Activated CD8-positive, alpha-beta memory T cell treated with anti-CD3 and anti-CD28 coated beads, Interleukin-2, amount 50 U/mL, for 48 hours (primary cell): ENCODE data around the gene DOHH.
"Not testable (repeated sequence)": the region's sequence is repeated elsewhere in the genome, so short reads cannot be mapped to it uniquely, and the experiment has no call there.

Experiments used
- DNase-seq: peaks from one replicate; pipeline ENCODE4 v3.0.0-alpha.2; 2020

The DOHH gene

DNA sequence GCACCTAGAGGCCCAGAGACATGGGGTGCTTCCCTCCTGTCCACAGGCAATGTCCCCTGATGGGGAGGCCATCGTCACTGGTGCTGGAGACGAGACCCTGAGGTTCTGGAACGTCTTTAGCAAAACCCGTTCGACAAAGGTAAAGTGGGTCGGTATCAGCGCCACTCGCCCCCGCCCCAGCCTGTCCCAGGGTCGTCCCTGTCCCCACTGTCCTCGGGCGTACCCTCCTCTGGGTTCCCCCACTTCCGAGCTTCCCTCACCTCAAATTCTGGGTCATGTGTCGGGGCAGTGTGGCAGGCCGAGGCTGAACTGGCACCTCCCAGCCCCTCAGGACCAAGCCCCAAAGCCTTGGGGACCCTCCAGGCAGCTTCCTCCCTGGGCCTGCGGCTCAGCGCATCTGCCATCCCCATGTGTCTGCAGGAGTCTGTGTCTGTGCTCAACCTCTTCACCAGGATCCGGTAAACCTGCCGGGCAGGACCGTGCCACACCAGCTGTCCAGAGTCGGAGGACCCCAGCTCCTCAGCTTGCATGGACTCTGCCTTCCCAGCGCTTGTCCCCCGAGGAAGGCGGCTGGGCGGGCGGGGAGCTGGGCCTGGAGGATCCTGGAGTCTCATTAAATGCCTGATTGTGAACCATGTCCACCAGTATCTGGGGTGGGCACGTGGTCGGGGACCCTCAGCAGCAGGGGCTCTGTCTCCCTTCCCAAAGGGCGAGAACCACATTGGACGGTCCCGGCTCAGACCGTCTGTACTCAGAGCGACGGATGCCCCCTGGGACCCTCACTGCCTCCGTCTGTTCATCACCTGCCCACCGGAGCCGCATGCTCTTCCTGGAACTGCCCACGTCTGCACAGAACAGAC is 34.1 kb upstream of the DOHH start:
- DNase-seq, result no peak

DNA sequence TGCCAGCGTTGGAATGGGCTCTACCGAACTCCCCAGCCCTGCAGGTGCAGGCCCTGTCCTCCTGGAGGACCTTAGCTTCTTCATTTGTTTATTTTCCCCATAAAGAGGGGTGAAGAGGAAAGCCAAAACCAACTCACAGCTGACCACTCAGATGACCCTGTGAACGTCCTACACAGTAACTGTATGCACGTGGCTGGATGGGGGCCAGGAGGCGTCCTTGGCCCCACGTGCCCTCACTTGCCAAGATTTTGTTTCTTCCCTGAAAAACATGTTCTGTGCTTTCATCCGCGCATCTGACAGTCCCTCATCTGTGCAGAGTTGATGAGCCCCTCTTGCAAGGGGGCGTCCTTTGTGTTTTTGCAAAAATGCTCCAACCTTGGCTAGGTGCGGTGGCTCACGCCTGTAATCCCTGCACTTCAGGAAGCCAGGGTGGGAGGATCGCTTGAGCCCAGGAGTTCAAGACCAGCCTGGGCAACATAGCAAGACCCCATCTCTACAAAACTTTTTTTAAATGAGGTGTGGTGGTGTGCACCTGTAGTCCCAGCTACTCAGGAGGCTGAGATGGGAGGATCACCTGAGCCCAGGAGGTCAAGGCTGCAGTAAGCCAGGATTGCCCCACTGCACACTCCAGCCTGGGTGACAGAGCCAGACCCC is 33.2 kb upstream of the DOHH start:
- no peak for DNase-seq

DNA sequence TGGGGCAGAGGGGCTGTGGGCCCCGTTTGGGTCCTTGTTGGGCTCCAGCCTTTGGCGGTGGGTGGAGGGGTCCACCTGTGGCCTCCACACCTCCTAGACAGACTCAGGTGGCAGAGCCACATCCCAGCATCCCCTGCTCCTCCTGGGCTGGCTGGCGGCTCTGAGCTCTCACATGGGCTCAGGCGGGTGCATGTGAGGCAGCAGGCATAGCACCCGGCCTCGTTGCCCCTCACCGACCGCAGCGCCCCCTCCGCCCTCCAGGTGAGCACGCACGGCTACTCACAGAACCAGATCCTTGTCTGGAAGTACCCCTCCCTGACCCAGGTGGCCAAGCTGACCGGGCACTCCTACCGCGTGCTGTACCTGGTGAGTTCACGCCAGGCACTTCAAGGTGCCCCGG is 32.6 kb upstream of the DOHH start:
- no peak for DNase-seq

DNA sequence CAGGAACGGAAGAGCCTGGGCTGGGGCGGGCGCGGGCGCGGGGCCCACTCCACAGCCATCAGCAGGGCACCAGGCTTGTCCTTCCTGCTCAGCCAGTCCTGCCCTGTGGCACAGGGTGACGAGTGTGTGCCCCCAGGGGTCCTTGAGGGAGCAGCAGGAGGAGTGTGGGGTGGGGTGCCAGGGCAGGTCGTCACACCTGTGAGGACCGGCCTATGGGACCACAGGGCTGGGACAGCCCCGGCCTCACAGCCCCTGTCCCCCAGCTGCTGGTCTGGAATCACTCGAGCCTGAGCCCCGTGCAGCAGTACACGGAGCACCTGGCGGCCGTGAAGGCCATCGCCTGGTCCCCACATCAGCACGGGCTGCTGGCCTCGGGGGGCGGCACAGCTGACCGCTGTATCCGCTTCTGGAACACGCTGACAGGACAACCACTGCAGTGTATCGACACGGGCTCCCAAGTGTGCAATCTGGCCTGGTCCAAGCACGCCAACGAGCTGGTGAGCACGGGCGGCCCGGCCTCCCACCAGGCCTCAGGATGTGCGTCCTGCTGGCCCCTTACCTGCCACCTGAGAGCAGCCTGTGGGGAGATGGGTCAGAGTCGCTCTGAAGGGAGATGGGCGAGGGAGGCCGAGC is 31.8 kb upstream of the DOHH start:
- DNase-seq, result no peak

DNA sequence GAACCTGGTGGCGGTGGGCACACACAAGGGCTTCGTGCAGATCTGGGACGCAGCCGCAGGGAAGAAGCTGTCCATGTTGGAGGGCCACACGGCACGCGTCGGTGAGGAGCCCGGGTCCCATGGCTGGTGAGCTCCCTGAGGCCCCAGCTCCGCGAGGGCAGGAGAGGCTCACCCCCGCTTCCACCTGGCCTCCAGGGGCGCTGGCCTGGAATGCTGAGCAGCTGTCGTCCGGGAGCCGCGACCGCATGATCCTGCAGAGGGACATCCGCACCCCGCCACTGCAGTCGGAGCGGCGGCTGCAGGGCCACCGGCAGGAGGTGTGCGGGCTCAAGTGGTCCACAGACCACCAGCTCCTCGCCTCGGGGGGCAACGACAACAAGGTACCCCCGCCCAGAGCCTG is 31.2 kb upstream of the DOHH start:
- no peak for DNase-seq

DNA sequence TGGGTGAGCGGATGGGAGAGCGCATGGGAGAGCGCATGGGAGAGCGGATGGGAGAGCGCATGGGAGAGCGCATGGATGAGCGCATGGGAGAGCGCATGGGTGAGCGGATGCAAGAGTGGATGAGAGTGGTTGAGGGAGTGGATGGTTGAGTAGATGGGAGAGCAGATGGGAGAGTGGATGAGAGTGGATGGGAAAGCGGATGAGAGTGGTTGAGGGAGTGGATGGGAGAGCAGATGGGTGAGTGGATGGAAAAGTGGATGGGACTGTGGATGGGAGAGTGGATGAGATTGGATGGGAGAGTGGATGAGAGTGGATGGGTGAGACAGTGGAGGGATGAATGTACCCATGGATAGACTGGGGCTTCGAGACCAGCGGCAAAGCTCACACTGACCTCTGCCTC is 29.9 kb upstream of the DOHH start:
- no peak for DNase-seq

DNA sequence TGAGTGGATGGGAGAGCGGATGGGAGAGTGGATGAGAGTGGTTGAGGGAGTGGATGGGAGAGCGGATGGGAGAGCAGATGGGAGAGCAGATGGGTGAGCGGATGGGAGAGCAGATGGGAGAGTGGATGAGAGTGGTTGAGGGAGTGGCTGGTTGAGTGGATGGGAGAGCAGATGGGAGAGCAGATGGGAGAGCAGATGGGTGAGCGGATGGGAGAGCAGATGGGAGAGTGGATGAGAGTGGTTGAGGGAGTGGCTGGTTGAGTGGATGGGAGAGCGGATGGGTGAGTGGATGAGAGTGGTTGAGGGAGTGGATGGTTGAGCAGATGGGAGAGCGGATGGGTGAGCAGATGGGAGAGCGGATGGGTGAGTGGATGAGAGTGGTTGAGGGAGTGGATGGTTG is 28.8 kb upstream of the DOHH start:
- DNase-seq, result not testable (repeated sequence)

DNA sequence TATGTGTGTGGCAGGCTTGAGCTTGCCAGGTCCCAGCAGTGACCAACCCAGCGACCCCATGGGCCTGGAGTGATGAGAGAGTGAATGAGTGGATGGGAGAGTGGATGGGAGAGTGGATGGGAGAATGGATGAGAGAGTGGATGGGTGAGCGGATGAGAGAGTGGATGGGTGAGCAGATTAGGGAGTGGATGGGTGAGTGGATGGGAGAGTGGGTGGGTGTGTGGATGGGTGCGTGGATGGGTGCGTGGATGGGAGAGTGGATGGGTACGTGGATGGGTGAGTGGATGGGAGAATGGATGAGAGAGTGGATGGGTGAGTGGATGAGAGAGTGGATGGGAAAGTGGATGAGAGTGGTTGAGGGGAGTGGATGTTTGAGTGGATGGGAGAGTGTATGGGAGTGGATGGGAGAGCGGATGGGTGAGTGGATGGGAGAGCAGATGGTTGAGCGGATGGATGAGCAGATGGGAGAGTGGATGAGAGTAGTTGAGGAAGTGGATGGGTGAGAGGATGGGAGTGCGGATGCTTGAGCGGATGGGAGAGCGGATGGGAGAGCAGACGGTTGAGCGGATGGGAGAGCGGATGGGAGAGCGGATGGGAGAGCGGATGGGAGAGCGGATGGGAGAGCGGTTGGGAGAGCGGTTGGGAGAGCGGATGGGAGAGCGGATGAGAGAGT is 28.2 kb upstream of the DOHH start:
- DNase-seq, result no peak

DNA sequence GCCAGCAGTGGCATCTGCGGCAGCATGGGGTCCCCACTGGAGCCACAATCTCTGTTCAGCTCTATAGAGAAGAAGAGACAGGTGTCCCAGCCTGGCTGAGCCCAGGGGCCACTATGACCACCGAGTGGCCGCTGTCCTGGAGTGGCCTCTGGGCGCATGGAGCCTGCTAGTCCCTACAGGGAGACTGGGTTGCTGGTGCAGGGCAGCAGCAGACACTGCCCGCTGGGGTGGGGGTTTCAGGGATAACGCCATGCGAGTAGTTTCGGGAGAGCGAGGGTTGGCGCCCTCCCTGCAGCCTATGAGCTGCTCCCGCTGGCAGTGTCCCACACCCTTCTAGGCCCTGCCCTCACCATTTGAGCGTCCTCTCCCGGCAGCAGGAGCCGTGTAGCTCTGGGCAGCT is 27.6 kb upstream of the DOHH start:
- no peak for DNase-seq

DNA sequence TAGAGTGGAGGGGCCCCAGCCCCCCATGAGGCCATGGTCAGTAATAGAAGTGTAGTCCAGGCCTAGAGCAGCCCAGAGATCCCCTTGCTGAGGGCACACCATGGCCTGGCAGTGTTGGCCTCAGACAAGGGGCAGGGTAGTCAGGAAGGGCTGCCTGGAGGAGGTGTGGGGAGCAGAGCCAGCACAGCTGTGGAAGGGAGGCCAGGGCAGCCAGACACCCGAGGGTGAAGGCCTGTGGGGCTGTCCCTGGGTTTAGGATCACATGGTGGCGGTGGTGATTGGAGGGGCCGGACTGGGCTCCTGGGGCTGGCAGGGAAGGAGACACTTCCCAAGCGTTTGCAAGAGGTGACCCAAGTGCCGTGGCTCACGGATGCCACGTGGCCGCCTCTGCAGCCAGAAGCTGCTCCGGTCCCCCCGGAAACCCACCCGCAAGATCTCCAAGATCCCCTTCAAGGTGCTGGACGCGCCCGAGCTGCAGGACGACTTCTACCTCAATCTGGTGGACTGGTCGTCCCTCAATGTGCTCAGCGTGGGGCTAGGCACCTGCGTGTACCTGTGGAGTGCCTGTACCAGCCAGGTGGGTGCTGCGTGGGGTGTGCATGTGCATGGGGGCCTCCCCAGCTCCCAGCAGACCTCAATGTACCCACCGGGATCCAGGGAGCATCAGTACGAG is 26.9 kb upstream of the DOHH start:
- no peak for DNase-seq

DNA sequence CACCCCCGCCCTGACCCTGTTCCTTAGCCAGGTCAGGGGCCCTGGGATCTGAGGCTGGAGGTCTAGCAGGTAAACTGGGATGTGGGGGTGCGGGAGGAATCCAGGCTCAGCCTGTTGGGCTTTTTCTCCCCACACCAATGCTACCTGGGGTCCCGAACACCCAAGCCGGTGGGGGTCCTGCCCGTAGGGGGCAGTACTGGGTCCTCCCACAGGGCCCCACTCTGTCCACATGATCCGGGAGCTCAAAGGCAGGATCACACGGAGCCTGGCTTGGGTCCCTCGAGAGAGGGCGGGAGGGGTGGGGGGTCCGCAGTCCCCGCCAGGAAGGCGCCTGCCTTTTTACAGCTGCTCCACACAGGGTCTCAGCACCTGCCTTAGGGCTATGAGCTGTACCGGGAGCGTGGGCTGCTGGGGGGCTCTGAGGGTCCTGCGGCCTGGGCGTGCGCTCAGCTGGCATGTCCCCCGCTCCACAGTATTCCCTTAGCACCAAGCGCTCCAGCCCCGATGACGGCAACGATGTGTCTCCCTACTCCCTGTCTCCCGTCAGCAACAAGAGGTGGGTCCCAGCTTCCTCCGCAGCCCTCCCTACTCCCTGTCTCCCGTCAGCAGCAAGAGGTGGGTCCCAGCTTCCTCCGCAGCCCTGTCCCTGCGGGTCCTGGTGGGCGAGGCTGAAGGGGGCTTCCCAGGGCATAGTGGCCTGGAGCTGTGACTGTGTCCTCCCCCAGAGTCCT is 26.2 kb upstream of the DOHH start:
- DNase-seq, result no peak

DNA sequence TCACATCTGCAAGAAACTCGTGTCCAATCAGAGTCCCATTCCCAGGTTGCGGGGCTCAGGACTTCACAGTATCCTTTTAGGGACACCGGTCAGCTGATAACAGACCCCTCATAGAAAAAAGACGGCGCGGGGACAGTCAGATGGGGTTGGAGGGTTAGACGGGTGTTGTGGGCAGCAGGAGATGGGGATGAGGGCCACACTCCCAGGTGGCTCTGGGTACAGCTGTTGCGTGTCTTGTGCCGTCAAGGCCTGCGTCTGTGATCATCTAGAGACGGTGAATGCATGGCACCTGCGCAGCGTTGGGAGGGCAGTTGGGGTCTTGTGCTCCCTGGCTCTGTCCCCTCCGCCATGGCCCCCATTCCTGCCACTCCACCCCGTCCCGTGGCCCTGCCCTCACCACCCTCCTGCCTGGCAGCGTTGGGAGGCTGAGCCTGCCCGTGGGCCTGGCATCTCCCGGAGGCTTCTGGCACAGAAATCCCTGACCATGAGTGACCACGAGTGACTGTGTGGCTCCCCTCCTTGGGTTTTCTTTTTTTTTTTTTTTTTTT is 24.5 kb upstream of the DOHH start:
- no peak for DNase-seq

DNA sequence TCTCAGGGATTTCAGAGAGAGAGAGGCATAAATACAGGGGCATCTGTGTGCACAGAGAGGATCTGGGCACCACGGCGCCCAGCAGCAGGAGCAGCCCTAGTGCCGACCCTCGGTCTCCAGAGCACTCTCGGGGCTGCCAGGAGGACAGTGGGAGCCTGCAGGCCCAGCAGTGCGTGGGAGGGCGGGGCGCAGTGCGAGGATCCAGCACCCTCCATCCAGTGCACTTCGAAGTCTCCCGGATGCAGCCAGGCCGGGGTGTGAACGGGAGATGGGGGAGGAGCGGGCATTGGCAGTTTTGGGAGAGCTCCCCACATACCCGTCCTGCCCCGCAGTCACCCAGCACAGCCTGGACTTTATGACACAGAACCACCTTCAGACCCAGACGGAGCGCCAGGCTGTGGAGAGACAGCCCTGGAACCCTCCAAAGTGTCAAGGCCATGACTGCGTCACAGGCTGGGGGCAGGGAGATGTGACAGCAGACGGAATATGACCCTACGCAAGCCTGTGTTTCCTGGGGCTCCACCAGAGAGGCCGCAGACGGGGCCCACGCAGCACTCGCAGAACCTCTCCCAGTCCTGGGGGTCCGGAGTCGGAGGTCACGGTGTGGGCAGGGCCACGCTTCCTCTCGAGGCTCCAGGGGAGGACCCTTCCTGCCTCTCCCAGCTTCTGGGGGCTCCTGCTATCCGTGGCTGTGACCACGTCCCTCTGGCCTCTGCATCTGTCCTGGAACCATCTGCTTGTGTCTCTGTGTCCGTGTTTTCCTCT is 23.8 kb upstream of the DOHH start:
- DNase-seq, result no peak

DNA sequence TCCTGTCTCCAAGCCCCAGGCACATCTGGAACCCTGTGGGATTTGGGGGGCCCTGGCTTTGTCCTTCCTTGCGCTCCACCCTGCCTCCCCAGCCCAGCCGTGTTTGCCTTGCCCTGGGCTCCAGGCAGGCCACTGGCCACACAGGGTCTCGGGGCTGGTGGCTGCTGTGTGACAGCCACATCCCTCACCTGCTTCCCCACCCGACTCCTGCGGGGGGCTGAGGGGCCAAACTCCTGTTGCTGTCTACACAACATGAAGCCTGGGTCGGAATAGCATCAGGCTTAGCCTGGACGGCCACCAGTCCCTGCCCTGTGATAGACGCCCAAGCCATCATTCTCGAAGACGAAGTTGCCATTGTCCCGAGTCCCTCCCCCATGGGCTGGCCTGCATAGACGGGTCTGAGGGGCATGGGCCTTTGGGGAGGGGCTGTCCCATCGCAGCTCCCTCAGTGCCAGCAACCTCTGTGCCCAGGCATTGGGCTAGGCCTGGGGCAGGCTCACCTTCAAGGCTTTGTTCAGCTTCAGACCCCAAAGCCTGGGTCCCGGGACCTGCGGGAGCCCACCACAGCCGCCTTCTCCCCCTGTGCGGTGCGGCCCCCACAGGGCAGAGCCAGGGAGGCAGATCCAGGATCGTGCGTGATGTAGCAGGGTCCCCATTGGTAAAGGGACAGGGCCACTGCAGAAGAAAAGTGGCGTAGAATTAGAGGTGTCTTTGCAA is 23.0 kb upstream of the DOHH start:
- DNase-seq, result no peak

DNA sequence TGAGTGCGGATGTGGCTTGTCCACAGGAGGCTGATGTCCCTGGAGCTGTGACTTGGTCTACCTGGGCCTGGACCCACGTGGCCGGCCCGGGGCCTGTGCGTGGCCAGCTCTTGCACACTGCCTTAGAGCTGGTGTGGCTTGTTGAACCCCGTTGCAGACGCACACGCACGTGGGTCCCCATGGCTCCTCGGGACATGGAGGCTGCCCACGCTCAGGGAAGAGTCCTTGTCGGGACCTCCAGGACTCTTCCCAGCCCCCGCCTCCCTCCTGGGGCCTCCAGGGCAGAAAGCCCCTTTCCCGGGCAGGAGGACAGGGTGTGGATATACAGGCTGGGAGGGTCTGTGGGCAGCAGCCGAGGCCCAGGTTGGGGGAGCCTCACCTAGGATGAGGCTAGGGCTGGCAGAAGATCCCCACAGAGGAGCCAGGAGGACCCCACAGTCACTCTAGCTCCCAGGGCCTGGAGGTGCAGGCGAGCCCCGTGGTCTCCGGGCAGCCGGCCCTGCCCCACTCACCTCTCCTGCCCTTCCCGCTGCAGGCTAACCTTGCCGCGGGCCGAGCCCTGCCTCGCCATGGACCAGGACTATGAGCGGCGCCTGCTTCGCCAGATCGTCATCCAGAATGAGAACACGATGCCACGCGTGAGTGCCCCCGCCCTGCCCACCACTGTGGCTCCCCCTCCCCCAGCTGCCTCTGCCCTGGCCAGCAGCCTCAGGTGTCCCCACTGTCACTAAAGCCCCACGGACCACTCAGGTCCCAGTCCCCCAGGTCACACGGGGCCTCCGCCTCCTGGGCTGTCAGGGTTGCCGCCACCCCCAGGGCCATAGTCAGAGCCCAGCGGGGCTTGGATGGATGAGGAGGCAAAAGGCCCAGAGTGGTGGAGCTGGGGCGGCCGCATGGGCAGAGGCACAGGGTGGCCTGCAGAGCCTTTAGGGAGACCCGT is 22.2 kb upstream of the DOHH start:
- DNase-seq, result no peak

DNA sequence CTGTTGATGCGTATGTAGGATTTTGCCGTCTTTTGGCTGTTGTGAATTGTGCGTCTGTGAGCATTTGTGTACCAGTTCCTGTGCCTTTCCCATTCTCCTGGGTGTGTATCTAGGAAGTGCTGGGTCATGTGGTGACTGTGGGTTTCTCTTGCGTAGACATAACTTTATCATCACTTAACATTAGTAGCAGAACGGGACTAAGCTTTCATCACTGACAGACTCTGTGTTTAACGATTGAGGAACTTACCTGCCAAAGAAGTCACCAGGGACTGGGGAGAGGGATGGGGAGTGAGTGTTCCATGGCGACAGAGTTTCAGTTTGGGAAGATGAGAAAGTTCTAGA is 20.6 kb upstream of the DOHH start:
- no peak for DNase-seq

DNA sequence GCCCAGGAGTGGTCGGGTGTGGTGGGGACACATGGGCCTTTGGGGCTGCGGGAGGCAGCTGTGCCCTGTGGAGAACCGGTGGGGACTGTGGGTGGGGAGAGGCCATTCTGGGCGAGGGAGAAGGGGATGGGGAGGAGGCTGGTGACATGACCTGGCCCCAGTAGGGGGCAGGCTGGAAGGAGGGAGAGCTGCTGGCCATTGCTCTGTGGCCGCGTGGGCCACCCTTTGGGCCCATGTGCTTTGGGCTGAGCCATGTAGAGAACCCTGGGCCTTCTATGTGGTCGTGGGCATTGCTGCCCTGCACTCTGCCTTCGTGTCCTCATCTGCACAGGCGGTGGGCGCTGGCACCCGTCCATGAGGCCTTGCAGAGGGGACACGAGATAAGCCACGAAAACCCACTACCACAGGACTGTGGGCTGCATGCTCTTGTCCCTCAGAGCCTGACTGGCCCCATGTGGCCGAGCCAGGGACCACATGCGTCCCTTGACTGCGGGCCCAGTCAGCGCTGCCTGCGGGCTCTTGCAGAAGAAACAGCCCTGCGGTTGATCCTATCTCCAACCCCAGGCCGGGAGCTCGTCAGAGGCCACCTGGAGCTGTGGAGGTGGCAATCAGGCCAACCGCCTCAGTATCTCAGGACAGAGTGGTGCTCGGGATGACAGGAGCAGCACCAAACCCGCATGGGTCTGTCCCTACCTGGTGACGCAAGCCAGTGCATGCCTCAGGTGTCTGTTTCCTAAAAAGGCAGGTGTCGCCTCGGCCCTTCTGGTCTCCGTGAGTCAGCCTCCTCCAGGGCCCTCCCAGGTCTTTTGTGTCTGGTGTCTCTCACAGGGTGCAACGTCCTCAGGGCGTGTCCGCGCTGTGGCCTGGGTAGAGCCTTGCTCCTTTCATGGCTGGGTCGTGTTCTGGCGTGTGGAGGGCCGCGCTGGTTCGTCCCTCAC is 20.0 kb upstream of the DOHH start:
- no peak for DNase-seq

DNA sequence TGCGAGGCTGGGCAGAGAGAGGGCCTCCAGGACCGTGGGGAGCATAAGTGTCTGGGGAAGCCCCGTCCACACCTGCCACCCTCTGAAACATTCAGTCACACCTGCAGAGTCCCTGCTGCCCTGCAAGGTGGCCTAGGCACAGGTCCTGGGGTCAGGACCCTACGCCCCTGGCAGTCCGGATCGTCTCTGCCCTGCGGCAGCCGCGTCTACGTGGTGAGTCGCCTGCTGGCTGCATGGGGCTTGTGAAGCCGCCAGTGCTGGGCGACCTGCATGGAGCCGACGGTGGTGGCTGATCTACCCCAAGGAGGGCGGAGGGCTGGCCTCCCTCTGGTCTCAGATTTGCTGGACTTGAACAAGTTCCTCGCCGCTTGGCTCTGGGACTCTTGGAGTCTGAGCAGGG is 18.7 kb upstream of the DOHH start:
- no peak for DNase-seq
